HEK293T (cell line): ENCODE data around the gene RABGAP1L.
"Not testable (repeated sequence)": the region's sequence is repeated elsewhere in the genome, so short reads cannot be mapped to it uniquely, and the experiment has no call there.

Experiments used
- CTCF ChIA-PET: fragments of 350-600 bp; formaldehyde crosslinking; extraction: SDS; loops from one replicate; lab custom pipeline; 2021; ENCODE audit warnings: antibody characterized with exemption, inconsistent platforms; lab: Yijun Ruan, JAX
- POLR2A ChIA-PET: fragments of 350-600 bp; formaldehyde crosslinking; extraction: SDS; loops from one replicate; lab custom pipeline; 2020; ENCODE audit warnings: antibody characterized with exemption, inconsistent platforms; lab: Yijun Ruan, JAX
- DNase-seq: peaks from one replicate; pipeline ENCODE4 v3.0.0; 2012; ENCODE audit warnings: mixed read lengths; ENCODE audit errors: extremely low spot score
- ARNT ChIP-seq: fragments of 450-650 bp; IDR thresholded peaks from 2 replicates; pipeline ENCODE4 v1.6.1; 2017; ENCODE audit warnings: mild to moderate bottlenecking
- BHLHE40 ChIP-seq: fragments of 450-650 bp; IDR thresholded peaks from 2 replicates; pipeline ENCODE4 v1.6.1; 2016; ENCODE audit warnings: mild to moderate bottlenecking, moderate library complexity, borderline replicate concordance
- CTBP1 ChIP-seq: fragments of 450-650 bp; IDR thresholded peaks from 2 replicates; pipeline ENCODE4 v1.6.1; 2016; ENCODE audit warnings: borderline replicate concordance
- ELF4 ChIP-seq: fragments of 450-650 bp; IDR thresholded peaks from 2 replicates; pipeline ENCODE4 v1.6.1; 2017; ENCODE audit warnings: antibody characterized with exemption
- FOXA1 ChIP-seq: fragments of 450-650 bp; IDR thresholded peaks from 2 replicates; pipeline ENCODE4 v1.6.1; 2016; ENCODE audit warnings: mild to moderate bottlenecking
- FOXK2 ChIP-seq: fragments of 450-650 bp; IDR thresholded peaks from 2 replicates; pipeline ENCODE4 v1.6.1; 2016; ENCODE audit warnings: mild to moderate bottlenecking
- FOXM1 ChIP-seq: fragments of 450-650 bp; IDR thresholded peaks from 2 replicates; pipeline ENCODE4 v1.6.1; 2017; ENCODE audit warnings: mild to moderate bottlenecking, borderline replicate concordance
- HDGF ChIP-seq: fragments of 450-650 bp; IDR thresholded peaks from 2 replicates; pipeline ENCODE4 v1.6.1; 2017; ENCODE audit warnings: antibody characterized with exemption, borderline replicate concordance
- L3MBTL2 ChIP-seq: fragments of 450-650 bp; conservative IDR thresholded peaks from 2 replicates; pipeline ENCODE4 v1.6.1; 2016; ENCODE audit warnings: mild to moderate bottlenecking
- LEF1 ChIP-seq: fragments of 450-650 bp; IDR thresholded peaks from 2 replicates; pipeline ENCODE4 v1.6.1; 2017; ENCODE audit warnings: mild to moderate bottlenecking, borderline replicate concordance
- NFRKB ChIP-seq: fragments of 450-650 bp; IDR thresholded peaks from 2 replicates; pipeline ENCODE4 v1.6.1; 2016; ENCODE audit warnings: mild to moderate bottlenecking, moderate library complexity
- SP1 ChIP-seq: fragments of 450-650 bp; IDR thresholded peaks from 2 replicates; pipeline ENCODE4 v1.6.1; 2017
- SUZ12 ChIP-seq: fragments of 450-650 bp; IDR thresholded peaks from 2 replicates; pipeline ENCODE4 v1.6.1; 2016; ENCODE audit warnings: mild to moderate bottlenecking
- TARDBP ChIP-seq: fragments of 450-650 bp; IDR thresholded peaks from 2 replicates; pipeline ENCODE4 v1.6.1; 2016
- ZNF384 ChIP-seq: fragments of 450-650 bp; IDR thresholded peaks from 2 replicates; pipeline ENCODE4 v1.6.1; 2016
- TF ChIP-seq, protein P1 (sequence below): fragments of 450-650 bp; IDR thresholded peaks from 2 replicates; pipeline ENCODE4 v1.6.1; 2016

The RABGAP1L gene

DNA sequence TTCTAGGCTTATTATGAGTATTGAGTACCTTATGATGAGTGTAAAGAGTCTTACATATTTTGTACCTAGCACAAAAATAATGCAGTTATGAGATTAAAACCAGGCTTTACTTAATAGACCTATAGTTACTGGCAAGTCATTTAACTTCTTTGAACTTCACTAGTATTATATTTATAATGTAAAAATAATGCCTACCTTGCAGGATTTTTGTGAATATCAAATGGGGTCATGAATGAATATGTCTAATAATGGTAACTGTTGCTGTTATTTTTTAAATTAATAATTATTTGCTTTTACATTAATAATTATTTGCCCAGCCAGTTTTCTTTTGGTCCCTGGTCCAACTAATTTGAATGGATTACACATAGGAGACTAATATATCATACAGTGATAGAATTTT, 530.9 kb downstream of the RABGAP1L start:
- TF ChIP-seq NFRKB (no peak), CTBP1 (no peak), HDGF (no peak), FOXM1 (no peak), ARNT (no peak)
- POLR2A ChIA-PET, result no interaction called here
- CTCF ChIA-PET, result no interaction called here
- no peak for DNase-seq

DNA sequence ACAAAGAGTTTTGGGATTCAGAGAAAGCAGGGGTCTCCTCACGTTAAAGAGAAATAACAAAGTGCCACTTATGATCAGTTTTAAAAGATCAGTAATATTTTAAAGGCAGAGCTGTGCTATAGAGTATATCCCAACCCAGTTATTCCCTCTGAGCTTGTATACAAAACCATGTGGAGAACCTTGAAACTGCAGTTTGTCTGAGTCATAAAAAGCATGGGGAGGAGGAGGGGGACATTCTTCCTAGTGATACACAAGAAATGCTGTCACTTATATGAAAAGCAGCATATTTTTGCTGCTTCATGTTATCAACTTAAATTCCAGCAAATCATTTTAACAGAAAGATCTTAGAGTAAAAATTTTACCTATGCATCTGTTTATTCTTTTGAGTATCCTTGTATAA, 533.0 kb downstream of the RABGAP1L start:
- ChIA-PET CTCF (interaction anchor here (1.3 kb wide), 1 partner anchor 9 kb away, joined by 3 read pairs; no protein-coding TSS in a partner anchor), POLR2A (no interaction called here)
- TF ChIP-seq HDGF (no peak), BHLHE40 (no peak), TARDBP (no peak), FOXA1 (no peak), ELF4 (no peak), FOXM1 (no peak)
- TF ChIP-seq, protein P1, sequence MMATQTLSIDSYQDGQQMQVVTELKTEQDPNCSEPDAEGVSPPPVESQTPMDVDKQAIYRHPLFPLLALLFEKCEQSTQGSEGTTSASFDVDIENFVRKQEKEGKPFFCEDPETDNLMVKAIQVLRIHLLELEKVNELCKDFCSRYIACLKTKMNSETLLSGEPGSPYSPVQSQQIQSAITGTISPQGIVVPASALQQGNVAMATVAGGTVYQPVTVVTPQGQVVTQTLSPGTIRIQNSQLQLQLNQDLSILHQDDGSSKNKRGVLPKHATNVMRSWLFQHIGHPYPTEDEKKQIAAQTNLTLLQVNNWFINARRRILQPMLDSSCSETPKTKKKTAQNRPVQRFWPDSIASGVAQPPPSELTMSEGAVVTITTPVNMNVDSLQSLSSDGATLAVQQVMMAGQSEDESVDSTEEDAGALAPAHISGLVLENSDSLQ, result no peak
- DNase-seq, result peak; percentile 27

DNA sequence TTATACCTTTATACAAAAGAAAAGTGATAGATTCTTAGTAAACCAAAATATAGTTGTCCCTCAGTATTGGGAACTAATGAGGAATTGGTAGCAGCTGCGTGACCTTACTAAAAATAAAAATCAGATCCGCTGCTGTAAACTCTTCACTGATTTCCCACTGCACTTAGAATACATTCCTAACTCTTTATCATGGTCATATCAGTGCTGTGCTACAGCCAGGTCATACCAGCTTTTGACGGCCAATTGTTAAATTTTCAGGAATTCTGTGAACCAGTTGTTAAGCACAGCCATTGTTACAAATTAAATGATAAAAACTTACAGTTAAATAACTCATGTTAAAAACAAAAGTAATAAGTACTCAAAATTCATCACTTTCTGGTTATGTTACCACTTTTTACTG, 533.8 kb downstream of the RABGAP1L start:
- TF ChIP-seq ELF4, result no peak
- no peak for TF ChIP-seq BHLHE40
- TF ChIP-seq FOXK2, result no peak
- TF ChIP-seq HDGF, result no peak
- TF ChIP-seq, protein P1, result no peak
- TF ChIP-seq FOXA1, result no peak
- no peak for TF ChIP-seq FOXM1
- TF ChIP-seq NFRKB, result no peak
- no peak for TF ChIP-seq CTBP1
- TF ChIP-seq SUZ12, result no peak
- TF ChIP-seq SP1, result no peak
- no peak for TF ChIP-seq TARDBP
- TF ChIP-seq ARNT, result no peak
- TF ChIP-seq LEF1, result no peak
- TF ChIP-seq L3MBTL2, result no peak
- TF ChIP-seq ZNF384, result no peak
- no peak for DNase-seq
- ChIA-PET CTCF (interaction anchor here (1.3 kb wide), 1 partner anchor 10 kb away, joined by 3 read pairs; no protein-coding TSS in a partner anchor), POLR2A (no interaction called here)

DNA sequence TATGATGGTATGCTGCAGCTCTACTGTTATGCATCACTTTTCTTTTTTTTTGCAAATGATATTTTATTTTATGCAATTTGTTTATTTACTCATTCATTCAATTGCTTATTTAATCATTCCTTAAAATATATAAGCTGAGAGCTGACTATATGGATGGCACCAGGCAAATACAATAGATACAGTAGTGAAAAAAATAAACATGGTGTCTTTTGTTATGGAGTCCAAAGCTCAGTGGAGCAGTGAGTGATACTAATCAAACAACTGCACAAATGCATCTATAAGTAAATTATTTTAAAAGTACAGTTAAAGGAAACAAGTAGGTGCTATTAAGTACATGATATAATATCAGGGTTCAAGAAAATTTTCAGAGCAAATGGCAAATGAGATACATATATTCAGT, 534.2 kb downstream of the RABGAP1L start:
- POLR2A ChIA-PET, DNase-seq, CTCF ChIA-PET: not testable (repeated sequence)

DNA sequence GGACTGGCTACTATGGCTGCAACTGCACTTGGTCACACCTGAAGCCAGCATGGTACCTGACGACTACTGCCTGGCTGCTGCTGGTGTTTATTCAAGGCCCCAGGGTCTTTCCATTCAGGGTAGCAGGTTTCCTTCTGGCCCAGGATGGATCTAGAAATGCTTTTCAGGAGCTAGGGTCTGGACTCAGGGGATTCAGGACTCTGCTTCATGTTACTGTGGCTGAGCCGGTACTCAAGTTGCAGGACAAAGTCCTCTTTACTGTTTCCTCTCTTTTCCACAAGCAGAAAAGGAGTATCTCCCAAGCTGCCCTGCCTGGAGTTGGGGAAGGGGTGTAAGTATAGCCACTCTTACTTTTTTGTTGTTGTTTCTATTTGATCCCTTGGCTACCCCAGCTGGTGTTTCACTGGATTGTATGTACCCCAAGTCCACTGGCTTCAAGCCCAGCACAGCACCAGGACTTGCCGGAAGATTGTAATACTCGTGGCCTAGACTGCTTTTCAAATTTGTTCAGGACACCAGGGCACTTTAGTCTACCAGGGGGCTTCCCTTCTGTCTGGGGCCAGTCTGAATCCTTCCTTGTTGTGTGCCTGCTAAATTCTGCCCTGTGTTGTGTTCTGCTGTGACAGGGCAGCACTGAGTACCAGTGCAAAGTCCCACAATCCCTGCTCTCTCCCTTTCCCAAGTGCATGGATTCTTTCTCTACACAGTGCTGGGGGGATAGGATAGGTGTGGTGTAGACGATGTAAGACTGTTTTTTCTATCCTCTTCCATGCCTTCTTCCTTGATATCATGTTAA, 536.9 kb downstream of the RABGAP1L start:
- ChIA-PET CTCF (no interaction called here), POLR2A (no interaction called here)
- DNase-seq, result no peak
- TF ChIP-seq NFRKB (no peak), FOXA1 (no peak), LEF1 (no peak), SP1 (no peak), BHLHE40 (no peak)

DNA sequence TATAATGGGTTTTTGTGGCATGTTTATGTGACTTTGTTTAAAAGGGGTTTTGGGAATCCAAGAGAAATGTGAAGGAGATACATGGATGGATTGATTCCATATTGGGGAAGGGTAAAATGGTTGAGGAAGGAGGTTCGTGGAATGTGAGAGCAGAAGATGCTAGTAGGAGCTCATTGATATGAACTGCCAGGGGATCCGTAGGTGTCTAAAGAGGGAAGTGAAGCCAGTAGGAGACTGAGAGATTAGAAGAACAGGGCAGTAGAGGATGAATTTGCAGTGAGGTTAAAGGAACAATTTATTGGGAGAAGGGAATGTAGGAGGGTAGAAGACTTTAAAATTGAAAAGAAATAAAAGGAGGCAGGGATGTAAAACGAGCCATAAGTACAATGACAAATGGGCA, 541.0 kb downstream of the RABGAP1L start:
- no peak for DNase-seq
- ChIA-PET CTCF (no interaction called here), POLR2A (no interaction called here)
- TF ChIP-seq NFRKB, result no peak
- TF ChIP-seq LEF1, result no peak
- TF ChIP-seq BHLHE40, result no peak
- no peak for TF ChIP-seq TARDBP
- TF ChIP-seq SP1, result no peak
- TF ChIP-seq SUZ12, result no peak
- no peak for TF ChIP-seq L3MBTL2
- no peak for TF ChIP-seq FOXA1
- TF ChIP-seq CTBP1, result no peak
- TF ChIP-seq, protein P1, result no peak
- TF ChIP-seq HDGF, result no peak
- TF ChIP-seq ELF4, result no peak

DNA sequence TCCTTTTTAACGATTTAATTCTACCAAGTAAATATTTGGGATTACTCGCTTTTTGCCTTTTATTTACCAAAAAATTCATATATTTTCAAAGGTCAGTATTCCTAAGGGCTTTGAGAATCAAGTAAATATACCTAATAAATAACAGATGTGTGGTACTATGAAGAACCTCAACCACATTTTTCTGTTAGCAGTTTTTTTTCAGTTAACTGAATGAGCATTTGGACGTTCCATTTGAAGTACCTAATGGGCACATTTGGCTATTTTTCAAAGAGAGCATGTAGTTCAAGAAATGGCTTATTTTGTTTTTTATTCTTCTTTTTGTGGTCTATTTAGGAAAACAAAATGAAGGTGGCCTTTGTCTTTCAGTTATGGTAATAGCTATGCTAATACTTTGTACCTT, 541.5 kb downstream of the RABGAP1L start:
- CTCF ChIA-PET, result no interaction called here
- no peak for DNase-seq
- no peak for TF ChIP-seq ARNT
- TF ChIP-seq SUZ12, result no peak
- TF ChIP-seq FOXK2, result no peak
- no peak for TF ChIP-seq NFRKB
- no peak for TF ChIP-seq ZNF384
- no peak for TF ChIP-seq HDGF
- TF ChIP-seq ELF4, result no peak
- no peak for TF ChIP-seq TARDBP
- no peak for TF ChIP-seq SP1
- TF ChIP-seq, protein P1, result no peak
- no peak for TF ChIP-seq FOXA1
- no peak for TF ChIP-seq BHLHE40
- TF ChIP-seq CTBP1, result no peak
- TF ChIP-seq FOXM1, result no peak
- no peak for TF ChIP-seq LEF1
- no peak for TF ChIP-seq L3MBTL2
- POLR2A ChIA-PET, result no interaction called here
